Smooth muscle cell (in vitro differentiated cells): ENCODE results near the gene GPER1. TPM values are rescaled to one million over a fixed set of nuclear protein-coding genes. Genes with fewer than 3 reads are reported as not detected.

Experiments used
- DNase-seq: peaks from one replicate; lab custom pipeline; 2025; ENCODE audit not compliant: unreplicated experiment; lab: John Stamatoyannopoulos, UW
- H2AFZ ChIP-seq: fragments of 200-600 bp; sonication (generic); 2 replicates; pipeline ENCODE4 v1.6.0; 2016; ENCODE audit warnings: antibody characterized with exemption, low read depth, mild to moderate bottlenecking
- H3F3A ChIP-seq: fragments of 200-600 bp; sonication (generic); 2 replicates; pipeline ENCODE4 v1.6.0; 2017; ENCODE audit warnings: antibody characterized with exemption, low read depth
- H3K27ac ChIP-seq: fragments of 200-600 bp; sonication (generic); 2 replicates; pipeline ENCODE4 v1.5.1; 2016; ENCODE audit warnings: low read depth, mild to moderate bottlenecking
- H3K27me3 ChIP-seq: fragments of 200-600 bp; sonication (generic); 2 replicates; pipeline ENCODE4 v1.6.1; 2016; ENCODE audit warnings: low read depth, mild to moderate bottlenecking
- H3K36me3 ChIP-seq: fragments of 200-600 bp; sonication (generic); 2 replicates; pipeline ENCODE4 v1.5.1; 2016; ENCODE audit warnings: low read depth
- H3K4me1 ChIP-seq: fragments of 200-600 bp; sonication (generic); 2 replicates; pipeline ENCODE4 v1.5.1; 2016; ENCODE audit warnings: low read depth
- H3K4me2 ChIP-seq: fragments of 200-600 bp; sonication (generic); 2 replicates; pipeline ENCODE4 v1.6.0; 2016; ENCODE audit warnings: mild to moderate bottlenecking
- H3K4me3 ChIP-seq: fragments of 200-600 bp; sonication (generic); 2 replicates; pipeline ENCODE4 v1.5.1; 2016; ENCODE audit warnings: mild to moderate bottlenecking
- H3K79me2 ChIP-seq: fragments of 200-600 bp; sonication (generic); 2 replicates; pipeline ENCODE4 v1.6.0; 2016; ENCODE audit warnings: low read depth, mild to moderate bottlenecking
- H3K9ac ChIP-seq: fragments of 200-600 bp; sonication (generic); 2 replicates; pipeline ENCODE4 v1.6.0; 2016; ENCODE audit warnings: low read depth
- H3K9me3 ChIP-seq: fragments of 200-600 bp; sonication (generic); replicated peaks from 2 replicates; pipeline ENCODE4 v1.5.1; 2016; ENCODE audit warnings: low read depth
- H4K20me1 ChIP-seq: fragments of 200-600 bp; sonication (generic); 2 replicates; pipeline ENCODE4 v1.6.0; 2016; ENCODE audit warnings: low read depth
- CTCF ChIP-seq: fragments of 200-600 bp; sonication (generic); IDR thresholded peaks from 2 replicates; pipeline ENCODE4 v1.5.1; 2017; ENCODE audit warnings: borderline replicate concordance, mild to moderate bottlenecking, antibody characterized with exemption; ENCODE audit not compliant: insufficient read depth, poor library complexity, severe bottlenecking
- WGBS: methylation state at CpG from one replicate; pipeline ENCODE4 v1.1.7; 2016; ENCODE audit warnings: low lambda C conversion rate; 5-methylcytosine and 5-hydroxymethylcytosine counted together
- polyA plus RNA-seq: library from polyadenylated mRNA; unstranded; fragments of >200 nt; fragmentation: Nextera tagmentation; extraction: Ambion mirVana; gene quantifications from 2 replicates; pipeline ENCODE4 v1.2.1, GENCODE V29; 2016
- total RNA-seq: library from RNA; depleted of rRNA; stranded (reverse); fragments of >200 nt; gene quantifications from 2 replicates; pipeline ENCODE4 v1.2.3, GENCODE V29; 2014

The GPER1 gene
- total and polyA plus RNA-seq, 2 experiments from 2014 or later, result 1.3 to 2.3 TPM

- 88% methylated on average over 14 of the region's 14 CpGs for WGBS
Observed at GRCh38 chr7:1094870-1095269, 7.0 kb downstream of the GPER1 start.

GRCh38 chr7:1095621-1096155, 7.8 kb downstream of the GPER1 start:
- 90% methylated on average over 23 of the region's 23 CpGs for WGBS
- Histone ChIP-seq H3K27me3 (no peaks in the 10 kb centered on the region), H3F3A (no peaks in the 10 kb centered on the region), H3K36me3 (no peaks in the 10 kb centered on the region), H3K4me2 (no peak overlapping the region), H4K20me1 (peaks cover 76% of the 10 kb centered on the region), H3K79me2 (no peaks in the 10 kb centered on the region), H2AFZ (no peak overlapping the region), H3K4me3 (no peak overlapping the region), H3K4me1 (no peaks in the 10 kb centered on the region), H3K9me3 (no peaks in the 10 kb centered on the region), H3K27ac (no peak overlapping the region), H3K9ac (no peak overlapping the region)
- TF ChIP-seq CTCF, result no peak
- DNase-seq, result no peak

More at GRCh38 chr7:1094870-1095269, 7.0 kb downstream of the GPER1 start:
- DNase-seq, result no peak
- Histone ChIP-seq H3K4me2 (no peak overlapping the region), H3F3A (no peaks in the 10 kb centered on the region), H2AFZ (no peak overlapping the region), H3K27ac (no peak overlapping the region), H3K9ac (no peak overlapping the region), H3K36me3 (no peaks in the 10 kb centered on the region), H3K4me3 (no peak overlapping the region), H3K4me1 (no peaks in the 10 kb centered on the region), H3K79me2 (no peaks in the 10 kb centered on the region), H3K27me3 (no peaks in the 10 kb centered on the region), H4K20me1 (peaks cover 71% of the 10 kb centered on the region), H3K9me3 (no peaks in the 10 kb centered on the region)
- no peak for TF ChIP-seq CTCF

GRCh38 chr7:1096156-1097119, 8.5 kb downstream of the GPER1 start:
- H4K20me1 ChIP-seq, result peaks cover 76% of the 10 kb centered on the region
- no peaks in the 10 kb centered on the region for H3K27me3 ChIP-seq
- no peak overlapping the region for H3K4me2 ChIP-seq
- no peak for TF ChIP-seq CTCF
- no peak overlapping the region for H3K4me3 ChIP-seq
- H2AFZ ChIP-seq, result no peak overlapping the region
- H3K4me1 ChIP-seq, result no peaks in the 10 kb centered on the region
- WGBS, result 87% methylated on average over 44 of the region's 44 CpGs
- no peak overlapping the region for H3K9ac ChIP-seq
- H3K9me3 ChIP-seq, result no peaks in the 10 kb centered on the region
- H3F3A ChIP-seq, result no peaks in the 10 kb centered on the region
- DNase-seq, result no peak
- no peak overlapping the region for H3K27ac ChIP-seq
- no peaks in the 10 kb centered on the region for H3K36me3 ChIP-seq
- H3K79me2 ChIP-seq, result no peaks in the 10 kb centered on the region
